CD4-positive, alpha-beta T cell treated with Interleukin-15 for 4 hours (primary cell): Measurements from ENCODE around the gene TMOD2.

Experiments used
- DNase-seq: peaks from one replicate; pipeline ENCODE4 v3.0.0-alpha.2; 2020; ENCODE audit warnings: low spot score

Gene TMOD2

DNA sequence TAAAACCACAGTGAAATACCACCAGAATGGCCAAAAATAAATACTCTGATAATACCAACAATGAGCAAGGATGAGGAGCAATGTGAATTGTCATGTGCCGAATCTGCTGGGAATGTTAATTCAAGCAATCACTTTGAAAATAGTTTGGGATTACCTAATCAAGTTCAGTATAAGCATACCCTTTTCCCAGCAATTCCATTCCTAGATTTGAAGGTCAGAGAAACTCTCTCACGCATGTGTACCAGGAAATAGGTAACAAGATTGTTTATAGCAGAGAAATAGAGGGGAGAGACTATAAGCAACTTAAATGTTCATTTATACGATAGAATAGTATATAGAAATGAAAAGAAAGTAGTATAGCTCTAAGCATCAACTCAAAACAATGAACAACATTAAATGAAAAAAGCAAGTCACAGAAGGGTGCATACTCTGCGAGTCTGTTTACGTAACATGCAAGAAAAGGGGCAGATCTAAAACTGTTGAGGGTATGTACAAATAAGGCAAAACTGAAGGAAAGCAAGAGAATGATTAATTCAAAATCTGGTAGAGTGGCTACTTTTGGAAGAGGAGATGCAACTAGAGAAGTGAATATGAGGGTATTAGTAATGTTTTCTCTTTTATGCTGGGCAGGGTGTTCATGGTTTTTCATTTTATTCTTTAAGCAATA lies 105.5 kb downstream of the TMOD2 start:
- no peak for DNase-seq

DNA sequence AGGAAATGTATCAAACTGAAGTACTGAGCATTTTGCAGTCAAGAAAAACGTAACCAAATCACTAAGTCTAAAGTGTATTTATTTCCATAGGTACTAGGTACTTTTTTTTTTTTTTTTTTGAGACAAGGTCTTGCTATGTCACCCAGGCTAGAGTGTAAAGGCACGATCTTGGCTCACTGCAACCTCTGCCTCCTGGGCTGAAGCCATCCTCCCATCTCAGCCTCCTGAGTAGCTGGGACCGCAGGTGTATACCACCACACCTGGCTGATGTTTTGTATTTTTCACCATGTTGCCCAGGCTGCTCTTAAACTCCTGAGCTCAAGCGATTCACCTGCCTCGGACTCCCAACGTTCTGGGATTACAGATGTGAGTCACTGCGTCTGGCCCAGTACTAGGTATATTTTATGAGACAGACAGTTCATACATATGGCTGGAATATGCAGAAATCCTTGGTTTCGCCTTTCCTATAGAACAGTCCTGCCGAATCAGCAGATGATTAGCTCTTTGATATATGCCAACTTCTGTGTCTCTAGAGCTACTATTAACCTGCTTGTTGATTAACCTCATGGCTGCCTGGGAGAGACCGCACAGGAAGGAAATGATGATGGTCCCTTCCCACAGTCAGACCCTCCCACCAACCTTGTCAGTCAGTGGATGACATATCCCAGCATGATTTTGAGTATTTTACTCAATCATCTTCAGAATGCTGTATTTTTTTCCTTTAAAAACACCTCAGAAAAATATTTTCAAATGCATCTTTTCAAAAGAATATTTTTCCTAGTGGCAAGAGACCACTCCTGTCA lies 110.4 kb downstream of the TMOD2 start:
- peak; percentile 68 for DNase-seq

DNA sequence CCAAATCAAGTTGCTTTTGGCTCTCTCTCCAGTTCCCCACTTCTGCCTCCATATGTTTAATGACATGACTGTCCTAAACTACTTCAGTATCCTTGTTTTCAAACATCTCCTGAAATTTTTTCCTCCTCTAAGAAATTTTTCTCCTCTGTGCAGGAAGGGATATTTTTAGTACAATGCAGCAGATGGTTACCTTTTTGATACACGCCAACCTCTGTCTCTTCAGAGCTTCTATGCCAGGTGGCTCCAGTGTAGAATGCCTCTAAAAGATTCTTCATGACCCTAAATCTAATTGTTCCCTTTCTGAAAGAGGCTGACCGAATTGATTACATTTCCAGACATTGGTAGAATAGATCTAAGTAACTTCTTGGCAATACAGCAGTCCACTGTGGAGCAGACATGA lies 111.7 kb downstream of the TMOD2 start:
- DNase-seq, result no peak

DNA sequence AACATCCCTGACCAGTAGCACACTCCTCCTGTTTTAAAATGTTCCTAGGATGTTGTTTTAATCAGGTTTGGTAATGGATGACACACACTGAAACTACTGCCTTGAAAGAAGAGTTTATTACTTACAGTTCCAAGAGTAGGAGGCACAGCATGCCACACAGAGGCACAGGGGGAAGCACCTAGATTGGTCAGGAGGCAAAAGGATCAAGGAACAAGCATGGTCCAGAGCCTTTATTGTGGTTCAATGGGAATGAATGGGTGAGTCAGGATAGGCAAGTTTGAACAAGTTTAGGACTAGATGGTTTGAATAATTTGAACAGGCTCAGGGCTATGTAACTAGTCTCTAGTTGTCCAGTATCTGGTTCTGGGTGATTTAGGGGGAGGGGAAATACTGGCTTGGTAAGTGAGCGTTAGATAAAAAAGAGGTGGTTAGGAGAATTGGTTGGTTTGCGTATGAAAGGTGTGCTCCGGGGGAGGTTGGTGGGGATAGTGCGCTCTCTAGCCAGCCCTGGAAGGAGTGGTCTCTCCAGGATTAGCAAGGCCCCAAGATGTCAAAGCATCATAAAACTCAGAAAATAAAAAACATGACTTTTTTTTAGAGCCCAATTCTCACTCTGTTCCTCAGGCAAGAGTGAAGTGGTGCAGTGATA lies 113.1 kb downstream of the TMOD2 start:
- DNase-seq, result no peak

DNA sequence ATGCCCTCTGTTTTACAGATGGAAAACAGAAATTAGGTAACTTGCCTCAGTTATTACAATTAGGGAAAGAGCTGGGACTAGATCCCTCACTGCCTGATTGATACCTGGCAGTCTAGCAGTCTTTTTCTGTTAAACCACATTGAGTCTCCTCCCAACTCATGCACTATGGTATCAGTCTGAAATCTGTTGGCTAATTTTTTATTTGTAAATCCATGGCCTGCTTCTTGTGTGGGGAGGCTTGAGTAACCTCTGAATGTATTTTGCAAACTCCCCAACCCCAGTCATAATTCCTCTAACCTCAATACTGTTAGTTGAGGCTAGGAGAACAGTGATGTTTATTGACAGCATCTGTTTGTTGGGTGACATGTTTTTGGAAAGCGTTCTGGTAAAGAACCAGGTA lies 113.9 kb downstream of the TMOD2 start:
- DNase-seq, result no peak
